ENCODE data around the gene STAC3. TPM values are rescaled to one million over a fixed set of nuclear protein-coding genes. Genes with fewer than 3 reads are reported as not detected.

STAC3 gene
- total RNA-seq, 2 donors from 2014 or later = 4.8 to 20.9 TPM

DNA sequence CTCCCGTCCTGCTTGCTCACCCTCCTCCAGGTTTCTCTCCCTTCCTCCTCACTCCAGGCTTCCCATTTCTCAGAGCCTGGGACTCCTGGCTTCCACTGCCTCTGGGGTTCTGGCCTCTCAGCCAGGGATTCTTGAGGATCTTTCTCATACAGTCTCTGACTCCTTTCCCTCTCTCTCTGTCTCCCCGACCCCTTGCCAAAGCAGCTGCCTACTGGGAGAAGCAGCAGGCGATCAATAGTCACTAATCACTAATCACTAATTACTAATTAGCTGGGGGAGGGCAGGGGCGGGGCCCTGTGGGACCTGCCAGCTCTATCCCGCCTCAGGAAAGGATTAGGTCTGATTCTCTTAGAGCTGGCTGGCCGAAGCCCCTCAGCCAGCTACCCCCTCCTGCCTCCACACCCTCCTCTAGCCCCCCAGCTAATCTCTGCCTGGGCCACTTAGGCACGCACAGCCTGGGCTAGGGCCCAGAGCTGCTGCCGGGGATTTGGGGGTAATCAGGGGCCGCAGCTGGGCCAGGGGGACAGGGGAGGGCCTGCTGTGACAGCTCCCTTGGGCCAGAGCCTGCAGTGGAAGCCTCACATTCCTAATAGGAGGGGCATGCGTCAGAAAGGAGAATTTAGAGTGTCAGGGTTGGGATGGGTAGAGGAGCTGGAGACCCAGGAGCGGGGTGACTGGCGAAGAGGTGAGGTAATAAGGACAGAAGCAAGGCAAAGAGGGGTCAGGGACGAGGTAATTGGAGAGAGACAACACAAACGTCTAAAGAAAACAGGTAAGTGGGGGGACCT, 31.6 kb downstream of the STAC3 start:
- no peaks in the 10 kb centered on the region for H3K36me3 ChIP-seq
- peaks cover 2% of the 10 kb centered on the region for H3K27me3 ChIP-seq (replicated peaks; ENCODE audit: insufficient read depth)
- no peak overlapping the region for H3K4me3 ChIP-seq
- DNase-seq (ENCODE audit: low spot score) = no peak
- no peak for TF ChIP-seq POLR2AphosphoS5 (IDR thresholded peaks at IDR 0.05)
- intact Hi-C loops (cut with DNase I) = no loop called here
- H3K4me1 ChIP-seq (replicated peaks) = peaks cover 12% of the 10 kb centered on the region
- no peak overlapping the region for H3K27ac ChIP-seq
- no peaks in the 10 kb centered on the region for H3K9me3 ChIP-seq
- 72% methylated on average over 14 of the region's 14 CpGs for WGBS

DNA sequence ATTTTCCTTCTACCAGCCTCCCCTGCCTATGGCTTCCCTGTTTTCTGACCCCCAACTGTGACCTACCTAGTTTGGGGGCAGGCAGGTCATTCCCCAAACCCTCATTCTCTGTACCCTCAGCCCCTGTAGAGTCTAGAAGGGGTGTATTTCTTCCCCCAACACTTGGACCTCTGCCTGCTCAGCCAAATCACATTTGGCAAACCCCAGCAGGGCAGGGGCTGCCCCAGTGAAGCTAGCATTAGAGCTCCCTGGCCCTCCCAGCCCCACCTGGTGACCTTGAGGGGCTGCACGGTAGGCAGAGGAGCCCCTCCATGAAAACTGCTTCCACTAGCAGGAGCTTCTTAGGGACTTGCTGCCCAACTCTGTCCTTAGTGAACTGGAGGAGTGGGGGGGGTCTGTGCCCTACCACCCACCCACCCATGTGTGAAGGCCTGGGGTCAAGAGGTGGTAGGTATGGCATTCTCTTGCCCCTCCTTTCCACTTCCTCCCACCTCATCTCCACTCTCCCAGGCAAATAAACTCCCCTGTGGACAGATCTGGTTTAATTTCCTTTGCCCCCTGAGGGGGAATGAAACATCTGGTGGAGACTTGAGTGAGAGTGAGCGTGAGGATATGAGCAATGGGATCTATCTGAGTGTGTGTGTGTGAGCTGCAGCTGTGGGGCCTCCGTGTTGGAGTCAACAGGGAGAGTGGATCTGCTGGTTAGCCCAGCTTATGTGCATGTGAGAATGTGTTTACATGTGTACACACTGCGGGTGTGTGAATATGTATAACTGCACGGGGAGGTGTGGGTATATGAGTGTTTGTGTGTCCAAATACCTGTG, 32.7 kb downstream of the STAC3 start:
- TF ChIP-seq, protein P1, sequence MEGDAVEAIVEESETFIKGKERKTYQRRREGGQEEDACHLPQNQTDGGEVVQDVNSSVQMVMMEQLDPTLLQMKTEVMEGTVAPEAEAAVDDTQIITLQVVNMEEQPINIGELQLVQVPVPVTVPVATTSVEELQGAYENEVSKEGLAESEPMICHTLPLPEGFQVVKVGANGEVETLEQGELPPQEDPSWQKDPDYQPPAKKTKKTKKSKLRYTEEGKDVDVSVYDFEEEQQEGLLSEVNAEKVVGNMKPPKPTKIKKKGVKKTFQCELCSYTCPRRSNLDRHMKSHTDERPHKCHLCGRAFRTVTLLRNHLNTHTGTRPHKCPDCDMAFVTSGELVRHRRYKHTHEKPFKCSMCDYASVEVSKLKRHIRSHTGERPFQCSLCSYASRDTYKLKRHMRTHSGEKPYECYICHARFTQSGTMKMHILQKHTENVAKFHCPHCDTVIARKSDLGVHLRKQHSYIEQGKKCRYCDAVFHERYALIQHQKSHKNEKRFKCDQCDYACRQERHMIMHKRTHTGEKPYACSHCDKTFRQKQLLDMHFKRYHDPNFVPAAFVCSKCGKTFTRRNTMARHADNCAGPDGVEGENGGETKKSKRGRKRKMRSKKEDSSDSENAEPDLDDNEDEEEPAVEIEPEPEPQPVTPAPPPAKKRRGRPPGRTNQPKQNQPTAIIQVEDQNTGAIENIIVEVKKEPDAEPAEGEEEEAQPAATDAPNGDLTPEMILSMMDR (IDR thresholded peaks at IDR 0.05) = no peak
- peak; percentile 77 for TF ChIP-seq POLR2AphosphoS5 (IDR thresholded peaks at IDR 0.05)
- WGBS = 81% methylated on average over 5 of the region's 5 CpGs
- peaks cover 2% of the 10 kb centered on the region for H3K27me3 ChIP-seq (replicated peaks; ENCODE audit: insufficient read depth)
- H3K9me3 ChIP-seq = no peaks in the 10 kb centered on the region
- no peak overlapping the region for H3K4me3 ChIP-seq
- H3K4me1 ChIP-seq (replicated peaks) = peaks cover 20% of the 10 kb centered on the region
- intact Hi-C loops (cut with DNase I) = no loop called here
- DNase-seq (ENCODE audit: low spot score) = peak; percentile 67
- H3K27ac ChIP-seq = peak overlapping the region in 1 of 2 donors; percentile 42
- no peaks in the 10 kb centered on the region for H3K36me3 ChIP-seq

DNA sequence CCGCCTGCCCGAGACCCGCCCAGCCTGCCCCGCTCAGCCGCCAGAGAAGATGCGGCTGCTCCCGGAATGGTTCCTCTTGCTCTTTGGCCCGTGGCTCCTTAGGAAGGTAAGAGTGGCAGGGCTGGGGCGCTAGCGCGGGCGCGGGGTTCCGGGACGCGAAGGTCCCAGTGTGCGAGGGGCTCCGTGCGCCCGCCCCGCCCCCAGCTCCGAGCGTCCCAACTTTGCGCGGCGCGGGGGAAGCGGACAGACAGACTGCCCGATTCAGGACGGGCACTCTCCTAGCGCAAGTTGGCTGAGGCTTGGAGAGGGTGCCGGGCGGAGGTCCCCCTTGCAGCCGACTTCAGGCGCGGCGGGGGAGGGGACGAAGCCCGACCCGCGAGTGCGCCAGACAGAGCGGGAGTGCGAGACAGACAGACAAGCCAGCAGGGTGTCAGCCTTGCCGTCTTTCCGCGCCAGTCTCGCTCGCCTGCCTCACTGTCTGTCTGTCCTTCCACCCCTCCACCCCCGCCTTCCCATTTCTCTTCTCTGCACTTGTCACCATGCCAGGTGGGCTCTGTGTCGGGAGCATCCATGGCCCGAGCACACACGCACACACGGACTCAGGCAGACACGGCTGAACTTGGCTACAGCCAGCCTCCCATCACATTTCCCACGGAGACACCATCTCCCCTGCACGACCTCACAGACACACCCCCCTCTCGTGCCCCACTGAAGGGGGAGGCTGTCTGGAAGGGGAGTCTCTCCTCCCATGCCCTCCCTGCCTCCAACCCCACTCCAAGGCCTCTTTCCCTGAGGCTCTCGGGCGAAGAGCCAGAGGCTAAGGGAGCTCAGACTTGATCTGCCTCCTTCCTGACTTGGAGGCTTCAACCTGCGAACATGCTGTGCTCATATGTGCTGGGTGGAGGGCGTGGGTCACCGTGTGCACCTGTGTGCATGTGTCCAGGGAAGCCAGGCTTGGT, 33.8 kb downstream of the STAC3 start:
- Histone ChIP-seq H3K27ac (no peak overlapping the region), H3K4me3 (peak overlapping the region; percentile 38 to 50), H3K9me3 (no peaks in the 10 kb centered on the region), H3K4me1 (replicated peaks) (peaks cover 20% of the 10 kb centered on the region), H3K27me3 (replicated peaks; ENCODE audit: insufficient read depth) (peaks cover 2% of the 10 kb centered on the region), H3K36me3 (no peaks in the 10 kb centered on the region)
- DNase-seq (ENCODE audit: low spot score) = no peak
- TF ChIP-seq POLR2AphosphoS5 (IDR thresholded peaks at IDR 0.05) (no peak), POLR2A (IDR thresholded peaks at IDR 0.05) (no peak)
- TF ChIP-seq, protein P1 (IDR thresholded peaks at IDR 0.05) = no peak
- 3% methylated on average over 42 of the region's 63 CpGs for WGBS
- intact Hi-C loops (cut with DNase I) = no loop called here

DNA sequence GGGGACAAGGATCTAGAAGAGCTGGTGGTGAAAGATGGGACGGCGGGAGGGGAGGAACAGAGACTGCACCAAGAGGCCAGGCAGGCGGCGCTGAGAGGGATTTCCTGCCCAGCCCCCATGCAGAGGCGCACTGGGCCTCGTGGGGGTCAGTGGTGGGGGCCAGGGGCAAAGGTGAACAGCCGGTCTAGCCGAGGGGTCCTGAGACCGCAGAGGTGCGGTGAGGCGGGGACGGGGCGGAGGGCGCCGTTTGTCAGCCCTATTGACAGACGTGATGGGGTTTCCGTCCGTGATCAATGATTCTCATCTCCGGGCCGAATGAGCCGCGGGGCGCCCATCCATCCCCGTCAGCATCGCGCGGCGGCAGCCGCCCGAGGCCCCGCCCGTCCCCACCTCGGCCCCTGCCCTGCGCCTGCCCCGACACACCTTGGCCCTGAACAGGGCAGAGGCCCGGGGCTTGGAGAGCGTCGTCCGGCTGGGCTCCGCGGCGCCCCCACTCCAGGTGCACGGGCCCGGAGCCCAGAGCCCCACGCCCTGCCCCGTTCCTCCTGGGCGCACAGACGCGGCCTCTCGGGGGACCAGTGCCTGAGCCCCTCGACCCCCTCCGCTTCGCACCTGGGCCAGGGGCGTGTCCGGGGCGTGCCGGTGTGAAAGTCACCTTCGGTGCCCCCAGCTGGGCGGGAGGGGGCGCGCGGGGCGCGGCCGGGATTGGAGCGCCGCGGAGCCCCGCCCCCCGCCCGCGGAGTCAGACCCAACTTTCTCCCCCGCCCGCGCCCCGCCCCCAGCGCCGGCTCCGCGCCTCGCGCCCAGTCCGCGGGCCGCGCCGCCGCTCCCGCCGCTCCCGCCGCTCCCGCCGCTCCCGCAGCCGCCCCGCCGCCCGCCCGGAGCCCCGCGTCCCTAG, 34.7 kb downstream of the STAC3 start, which contains the start of gene NXPH4:
Gene NXPH4, plus strand, starts transcription at position 781 of the 898 bp plus-strand sequence. CDS start 176 bp downstream, outside the sequence.
- intact Hi-C loops (cut with DNase I) = no loop called here
- Histone ChIP-seq H3K27me3 (replicated peaks; ENCODE audit: insufficient read depth) (peaks cover 2% of the 10 kb centered on the region), H3K4me1 (replicated peaks) (peaks cover 20% of the 10 kb centered on the region), H3K4me3 (peak within 1 kb of the TSS; percentile 38 to 50), H3K9me3 (no peaks in the 10 kb centered on the region), H3K27ac (no peak within 1 kb of the TSS), H3K36me3 (peaks cover 0 to 4% of the 10 kb centered on the region in 2 donors)
- TF ChIP-seq POLR2AphosphoS5 (IDR thresholded peaks at IDR 0.05) (no peak), POLR2A (IDR thresholded peaks at IDR 0.05) (no peak)
- TF ChIP-seq, protein P1 (IDR thresholded peaks at IDR 0.05) = no peak
- 2% methylated on average over 51 of the region's 102 CpGs for WGBS
- peak; percentile 33 for DNase-seq (ENCODE audit: low spot score)

Data from prostate gland (tissue), 2 donors.